ENCODE measurements around the gene ARHGAP1. TPM values are rescaled to one million over a fixed set of nuclear protein-coding genes. Genes with fewer than 3 reads are reported as not detected.

The ARHGAP1 gene
- total and polyA plus RNA-seq, 2 of the 13 experiments (the other 11 are each of a cell fraction or from before 2014, with no cell fraction given): 18.6 to 30.3 TPM

GRCh38 chr11:46700241-46701077 is at the start of gene ARHGAP1, which contains the start of gene ZNF408 (continued):
- TF ChIP-seq MED8 (CRISPR knock-in tag; IDR thresholded peaks at IDR 0.05; ENCODE audit: insufficient replicate concordance) (peak; percentile 56), SIN3B (IDR thresholded peaks at IDR 0.05; ENCODE audit: low read length) (peak; percentile 81), ZNF574 (CRISPR knock-in tag; IDR thresholded peaks at IDR 0.05) (peak; percentile 90), CCAR2 (optimal IDR thresholded peaks at IDR 0.05; ENCODE audit: low read depth, low read length) (peak; percentile 79), ZNF597 (CRISPR knock-in tag; IDR thresholded peaks at IDR 0.05) (no peak), FOXC1 (CRISPR knock-in tag; IDR thresholded peaks at IDR 0.05; ENCODE audit: borderline replicate concordance) (peak; percentile 39; the same call in 1 of the 2 replicates), KAT2B (IDR thresholded peaks at IDR 0.05; ENCODE audit: borderline replicate concordance, low read depth, low read length) (no peak), SOX13 (IDR thresholded peaks at IDR 0.05) (no peak), SOX13 (CRISPR knock-in tag; conservative IDR thresholded peaks at IDR 0.05 in 1 of 2, IDR thresholded peaks at IDR 0.05 in 1 of 2) (peak in 1 of 2 experiments; percentile 5; a peak in 1 of 4 replicates), MAFK (conservative IDR thresholded peaks at IDR 0.05 in 1 of 2, IDR thresholded peaks at IDR 0.05 in 1 of 2; ENCODE audit: low read length in 2 of 2) (no peak), STAG1 (CRISPR knock-in tag; IDR thresholded peaks at IDR 0.05) (peak; percentile 20; the same call in 1 of the 2 replicates), STAT6 (CRISPR knock-in tag; IDR thresholded peaks at IDR 0.05; ENCODE audit: borderline replicate concordance) (peak; percentile 75; the same call in 1 of the 2 replicates), ZNF710 (CRISPR knock-in tag; IDR thresholded peaks at IDR 0.05; ENCODE audit: borderline replicate concordance) (peak; percentile 73; the same call in 1 of the 2 replicates), IKZF5 (CRISPR knock-in tag; IDR thresholded peaks at IDR 0.05) (peak; percentile 70), ZBTB25 (CRISPR knock-in tag; IDR thresholded peaks at IDR 0.05) (peak; percentile 86), AHR (CRISPR knock-in tag; IDR thresholded peaks at IDR 0.05) (no peak; the same call in 1 of the 2 replicates)

Measured in HepG2 (cell line).